WI38 (cell line): ENCODE results near the gene YIPF4.
"Not testable (repeated sequence)": the region's sequence is repeated elsewhere in the genome, so short reads cannot be mapped to it uniquely, and the experiment has no call there.

Experiments used
- H3K4me3 ChIP-seq: 2 replicates; pipeline ENCODE4 v1.5.1; 2011; ENCODE audit warnings: low read depth, mild to moderate bottlenecking, control low read depth, low read length
- CTCF ChIP-seq: IDR thresholded peaks from 2 replicates; pipeline ENCODE4 v1.5.1; 2012; ENCODE audit warnings: low read depth, mild to moderate bottlenecking, control low read depth, low read length

Gene YIPF4

GRCh38 chr2:32284321-32284720 is 6.6 kb downstream of the YIPF4 start:
- no peak for TF ChIP-seq CTCF
- H3K4me3 ChIP-seq = no peak overlapping the region

GRCh38 chr2:32289165-32289999 is 11.7 kb downstream of the YIPF4 start:
- no peak for TF ChIP-seq CTCF
- H3K4me3 ChIP-seq = no peak overlapping the region

- no peak overlapping the region for H3K4me3 ChIP-seq
- TF ChIP-seq CTCF = no peak
These were observed 12.3 kb downstream of the YIPF4 start for GRCh38 chr2:32290000-32290339.

GRCh38 chr2:32291746-32292145 is 14.0 kb downstream of the YIPF4 start:
- no peak for TF ChIP-seq CTCF
- no peak overlapping the region for H3K4me3 ChIP-seq

GRCh38 chr2:32293493-32293892 is 15.8 kb downstream of the YIPF4 start:
- not testable (repeated sequence) for H3K4me3 ChIP-seq

GRCh38 chr2:32293966-32294562 is 16.4 kb downstream of the YIPF4 start:
- H3K4me3 ChIP-seq = not testable (repeated sequence)

- no peak overlapping the region for H3K4me3 ChIP-seq
- no peak for TF ChIP-seq CTCF
These were observed 32.9 kb downstream of the YIPF4 start for GRCh38 chr2:32310577-32310976.

- H3K4me3 ChIP-seq = no peak overlapping the region
- TF ChIP-seq CTCF = no peak
These were observed 37.2 kb downstream of the YIPF4 start for GRCh38 chr2:32314886-32315285.

GRCh38 chr2:32328679-32329078 is 51.0 kb downstream of the YIPF4 start:
- not testable (repeated sequence) for H3K4me3 ChIP-seq

- not testable (repeated sequence) for H3K4me3 ChIP-seq
These were observed 51.7 kb downstream of the YIPF4 start for GRCh38 chr2:32329180-32329980.
